HG03521 (cell line): ENCODE measurements around the gene TTC28.

Experiments used
- ATAC-seq: cut with Tn5 transposase; IDR thresholded peaks from one replicate; pipeline ENCODE4 v1.9.1; 2021; ENCODE audit warnings: mild to moderate bottlenecking, moderate library complexity; ENCODE audit not compliant: unreplicated experiment

Gene TTC28

DNA sequence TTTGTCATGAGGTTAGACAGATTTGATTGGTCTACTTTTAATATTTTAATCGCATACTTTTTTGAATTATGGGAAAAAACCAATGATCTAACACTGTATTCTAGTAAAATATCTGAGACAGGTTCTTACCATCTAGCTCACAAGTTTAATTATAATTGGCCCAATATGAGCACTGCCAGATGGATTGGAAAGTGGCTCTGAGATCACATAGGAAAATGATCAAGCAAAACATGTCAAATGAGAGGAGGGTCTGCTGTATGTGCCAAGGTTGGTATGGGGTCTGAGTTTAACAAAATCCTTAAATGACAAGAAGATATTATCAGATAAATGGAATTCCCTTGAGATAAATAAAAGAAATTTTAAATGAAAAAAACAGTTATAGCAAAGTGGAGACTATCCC is 264.7 kb downstream of the TTC28 start:
- ATAC-seq = no peak

DNA sequence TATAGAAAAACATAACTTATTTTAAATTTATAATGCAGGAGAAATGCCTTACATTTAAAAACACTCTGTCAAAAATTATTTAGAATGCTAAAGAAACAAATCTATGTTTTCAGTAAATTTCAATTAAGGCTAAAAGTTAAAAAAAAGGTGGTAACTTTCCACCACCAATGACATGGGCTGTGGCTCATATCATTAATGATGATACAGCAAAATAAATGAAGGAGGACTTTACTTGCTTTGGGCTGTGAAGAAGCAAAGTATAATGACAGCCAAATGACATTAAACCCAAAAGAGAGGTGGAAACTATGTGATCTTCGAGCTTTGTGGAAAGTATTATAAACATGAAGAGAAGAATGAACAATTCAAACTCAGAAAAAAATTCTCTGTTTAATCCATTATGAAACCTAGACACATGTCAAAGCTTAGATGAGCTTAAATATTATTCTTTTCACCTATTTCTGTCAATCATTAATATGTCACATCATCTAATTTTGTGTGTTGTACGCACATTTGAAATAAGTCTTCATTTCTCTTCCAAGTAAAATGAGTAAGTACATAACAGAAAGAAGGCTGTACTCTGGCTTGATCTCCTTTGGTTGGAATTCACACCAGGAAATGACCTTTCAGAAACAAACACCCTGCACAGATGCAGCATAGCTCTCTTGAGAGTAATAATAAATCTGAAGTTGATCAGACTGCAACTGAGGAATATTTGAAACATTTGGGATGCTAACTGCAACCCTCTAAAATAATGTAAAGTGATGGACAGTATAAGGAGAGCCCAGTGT is 265.8 kb downstream of the TTC28 start:
- ATAC-seq = no peak

DNA sequence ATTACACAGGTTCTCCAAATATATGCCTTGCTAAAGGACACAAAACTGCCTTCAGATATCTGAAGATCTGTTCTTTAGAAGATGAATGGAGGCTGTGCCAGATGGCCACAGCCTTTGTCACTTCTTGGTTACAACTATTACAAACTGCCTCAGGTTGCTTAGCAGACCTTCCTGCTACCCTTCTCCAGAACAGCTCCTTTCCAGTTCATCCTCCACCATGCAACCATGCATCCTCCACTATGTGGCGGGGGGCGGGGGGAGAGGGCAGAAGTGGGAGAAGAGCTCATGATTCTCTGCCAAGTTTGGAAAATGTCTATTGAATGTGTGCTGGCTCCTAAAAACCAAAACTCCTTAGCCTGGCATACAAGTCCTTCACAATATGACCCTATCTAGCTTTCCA is 267.5 kb downstream of the TTC28 start:
- no peak for ATAC-seq

DNA sequence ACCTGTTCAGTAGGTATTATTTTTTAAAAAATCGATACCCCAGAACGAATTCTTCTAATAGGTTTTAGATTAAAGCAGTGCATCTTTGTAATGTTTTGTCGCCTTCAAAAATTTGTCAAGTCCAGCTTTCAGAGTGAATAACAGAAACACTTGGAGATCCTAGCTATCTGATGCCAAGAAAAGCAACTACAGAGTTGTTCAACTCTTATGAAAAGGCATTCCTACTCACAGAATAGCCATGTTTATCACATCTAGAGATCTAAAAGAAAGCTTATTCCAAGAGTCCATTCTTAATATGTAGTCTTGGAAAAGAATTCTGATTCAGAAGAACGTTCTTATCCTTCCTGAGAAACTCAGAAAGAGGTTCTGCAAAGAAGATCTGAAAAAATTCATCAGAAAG is 268.5 kb downstream of the TTC28 start:
- ATAC-seq = no peak

DNA sequence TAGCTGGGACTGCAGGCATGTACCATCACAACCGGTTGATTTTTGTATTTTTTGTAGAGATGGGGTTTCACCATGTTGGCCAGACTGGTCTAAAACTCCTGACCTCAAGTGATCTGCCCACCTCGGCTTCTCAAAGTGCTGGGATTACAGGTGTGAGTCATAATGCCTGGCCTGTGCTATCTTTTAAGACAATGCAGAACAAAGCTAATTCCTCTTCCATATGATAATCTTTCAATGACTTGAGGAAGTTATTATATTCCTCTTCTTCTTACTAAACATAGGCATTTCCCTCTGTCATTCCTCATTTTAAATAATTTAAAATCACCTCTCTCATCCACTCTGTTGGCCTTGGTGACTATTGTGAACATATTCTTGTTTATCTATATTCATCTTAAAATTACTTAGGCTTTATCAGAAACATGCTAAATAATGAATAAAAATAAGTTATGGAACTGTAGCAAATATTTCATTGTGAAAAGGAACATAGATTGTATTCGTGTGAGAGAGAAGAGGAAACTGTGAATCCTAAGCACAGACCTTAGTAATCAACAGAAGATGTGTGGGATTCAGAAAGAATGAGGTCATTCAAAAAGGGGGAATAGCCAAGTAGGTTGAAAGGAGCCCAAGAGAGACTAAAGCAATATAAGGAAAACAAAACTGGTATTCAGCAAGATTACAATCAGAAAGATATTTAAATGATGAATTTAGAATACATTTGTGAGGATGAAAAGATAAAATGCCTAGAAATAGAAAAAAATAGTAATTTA is 269.4 kb downstream of the TTC28 start:
- ATAC-seq = no peak

DNA sequence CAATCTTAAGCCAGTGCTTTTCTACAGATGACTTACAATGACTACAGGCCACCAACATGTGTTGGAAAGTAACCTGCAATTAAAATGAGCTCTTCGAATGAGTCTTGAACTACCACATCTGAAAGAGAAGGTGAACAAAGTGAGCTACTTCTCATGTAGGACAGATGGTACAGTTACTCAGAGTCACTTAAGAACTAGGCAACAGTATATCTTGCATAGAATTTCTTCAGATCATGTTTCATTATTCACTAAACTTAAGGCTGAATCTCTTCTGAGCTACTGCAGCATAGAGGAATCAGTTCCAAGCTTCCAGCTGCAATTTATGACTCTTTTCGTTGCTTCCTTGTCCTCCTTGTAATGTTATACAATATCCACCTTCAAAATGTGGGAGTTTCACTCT is 270.9 kb downstream of the TTC28 start:
- ATAC-seq = no peak

DNA sequence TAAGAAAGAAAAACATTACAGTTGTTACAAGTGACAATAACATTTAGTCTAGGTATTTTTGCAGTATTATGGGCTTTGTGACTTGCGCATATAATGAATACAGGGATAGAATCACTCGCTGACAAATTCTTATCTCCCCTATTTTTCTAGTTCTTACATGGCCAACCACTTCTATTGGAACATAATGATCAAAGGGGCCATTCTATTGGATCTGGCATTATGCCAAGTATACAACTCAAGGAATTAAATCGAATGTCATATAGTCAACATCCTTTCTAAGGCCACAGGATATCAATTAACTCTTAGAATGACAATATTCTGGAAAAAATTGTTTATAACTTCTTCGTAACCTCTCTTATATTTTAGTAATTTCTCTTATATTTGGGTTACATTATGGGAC is 272.0 kb downstream of the TTC28 start:
- ATAC-seq = no peak

DNA sequence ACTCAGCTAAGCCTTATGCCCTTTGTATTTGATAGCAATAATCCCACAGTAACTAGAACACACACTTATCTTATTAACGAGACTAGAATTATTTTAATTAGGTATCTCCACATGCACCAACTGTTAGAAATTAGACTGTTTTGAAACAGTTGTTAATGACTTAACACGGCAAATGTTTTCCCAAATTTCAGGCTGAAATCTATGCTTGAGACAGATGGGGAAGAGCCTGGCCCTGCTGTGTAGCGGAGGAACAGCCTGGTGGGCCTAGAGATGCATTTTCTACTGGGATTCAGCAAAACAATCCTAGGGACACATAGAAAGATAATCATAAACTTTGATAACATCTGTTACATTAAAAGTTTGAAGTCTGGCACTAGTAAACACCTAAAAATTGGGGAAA is 273.4 kb downstream of the TTC28 start:
- no peak for ATAC-seq

DNA sequence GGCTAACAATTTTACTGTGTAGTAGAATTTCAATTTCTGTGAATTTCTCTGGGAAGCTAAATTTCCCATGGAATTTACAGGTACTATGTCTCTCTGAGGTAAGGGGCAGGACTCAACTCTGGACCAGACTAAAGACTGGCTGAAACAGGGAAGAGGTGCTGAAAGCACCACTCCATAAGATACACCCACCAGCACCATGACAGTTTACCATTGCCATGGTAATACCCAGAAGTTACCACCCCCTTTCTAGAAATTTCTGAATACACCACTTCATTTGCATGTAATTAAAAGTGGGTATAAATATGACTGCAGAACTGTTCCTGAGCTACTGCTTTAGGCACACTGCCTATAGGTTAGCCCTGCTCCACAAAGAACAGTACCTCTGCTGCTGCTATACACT is 274.1 kb downstream of the TTC28 start:
- no peak for ATAC-seq

DNA sequence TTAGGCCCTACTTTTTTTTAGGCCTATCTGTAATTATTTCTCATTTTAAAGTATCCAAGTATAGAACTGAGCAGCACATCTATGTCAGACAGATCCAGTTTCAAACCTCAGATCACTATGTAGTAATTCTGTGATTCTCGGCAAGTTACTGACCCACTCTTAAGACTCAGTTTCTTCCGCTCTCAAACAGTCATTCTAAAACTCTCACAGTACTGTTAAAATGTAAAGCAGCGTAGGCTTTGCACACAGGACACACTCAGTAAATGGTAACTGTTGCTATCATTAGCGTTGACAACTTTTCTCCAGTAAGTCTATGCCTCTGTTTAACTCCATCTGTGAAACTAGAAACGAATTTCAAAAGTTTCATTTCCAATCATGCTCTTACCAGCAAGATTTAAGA is 277.1 kb downstream of the TTC28 start:
- ATAC-seq = no peak

DNA sequence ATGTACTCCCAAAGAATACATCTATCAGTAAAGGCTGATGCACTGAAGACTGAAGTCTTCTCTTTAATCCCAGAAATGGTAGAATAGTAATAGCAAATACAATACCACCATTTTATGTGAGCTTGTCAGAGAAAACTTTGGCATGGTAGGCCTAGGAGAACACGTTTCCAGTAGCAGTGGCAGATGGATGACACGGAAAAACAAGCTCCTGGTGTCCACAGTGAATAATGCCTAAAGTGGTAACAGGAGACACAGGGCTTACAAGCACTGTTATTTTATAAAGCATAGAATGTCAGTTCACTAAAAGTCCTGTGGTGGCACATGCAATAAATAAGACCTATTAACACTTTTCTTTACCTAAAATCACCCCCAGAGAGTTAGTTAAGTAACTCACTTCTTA is 277.6 kb downstream of the TTC28 start:
- ATAC-seq = no peak

DNA sequence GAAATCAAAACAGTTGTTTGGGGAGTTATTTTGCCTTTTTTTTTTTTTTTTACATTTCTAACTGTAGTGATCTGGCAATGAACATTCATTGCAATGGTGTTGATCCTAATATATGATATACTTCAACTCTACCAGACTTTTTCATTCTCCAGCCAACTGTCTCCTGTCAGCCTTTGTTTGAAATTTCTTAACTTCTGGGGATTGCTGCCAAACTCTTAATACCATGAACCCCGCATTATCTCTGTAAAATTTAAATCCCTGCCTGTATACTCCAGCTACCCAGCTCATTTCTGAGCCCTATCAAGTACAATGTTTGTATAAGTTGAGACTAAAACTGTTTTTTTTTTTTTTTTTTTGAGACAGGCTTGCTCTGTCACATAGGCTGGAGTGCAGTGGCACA is 280.7 kb downstream of the TTC28 start:
- ATAC-seq = no peak

DNA sequence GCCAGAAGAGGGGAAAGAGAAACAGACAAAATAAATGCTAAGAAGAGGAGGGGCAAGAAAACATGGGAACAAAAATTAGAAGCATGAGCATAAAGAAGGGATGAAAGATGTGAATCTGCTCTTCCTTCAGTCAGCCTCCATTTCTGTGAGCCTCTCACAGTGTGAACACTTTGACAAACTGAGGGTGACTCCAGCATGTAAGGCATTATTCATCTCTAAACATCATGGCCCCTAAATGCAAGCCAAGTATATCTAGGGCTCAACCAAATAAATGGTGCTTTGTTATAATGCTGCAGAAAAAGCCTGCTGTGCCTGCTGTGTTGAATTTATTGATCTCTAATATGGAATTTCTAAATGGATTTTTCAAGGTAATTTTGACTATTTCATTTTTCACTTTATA is 281.3 kb downstream of the TTC28 start:
- no peak for ATAC-seq

DNA sequence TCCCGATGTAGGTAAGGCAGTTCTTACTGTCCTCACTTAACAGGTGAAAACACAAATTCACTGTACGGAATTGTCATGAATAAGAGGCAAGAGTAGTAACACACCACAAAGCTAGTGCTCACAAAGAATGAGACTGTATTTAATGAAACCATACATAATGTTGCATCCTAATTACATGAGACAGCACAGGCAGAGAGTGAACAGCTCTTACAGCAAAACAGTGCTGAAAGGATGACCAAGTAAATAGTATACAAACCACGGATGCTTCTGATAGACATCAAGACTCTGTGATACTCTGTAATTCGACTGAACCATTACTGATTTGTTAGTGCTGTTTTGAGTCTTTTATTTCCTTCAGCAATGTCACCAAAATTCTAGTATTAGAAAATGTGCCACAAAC is 282.3 kb downstream of the TTC28 start:
- no peak for ATAC-seq

DNA sequence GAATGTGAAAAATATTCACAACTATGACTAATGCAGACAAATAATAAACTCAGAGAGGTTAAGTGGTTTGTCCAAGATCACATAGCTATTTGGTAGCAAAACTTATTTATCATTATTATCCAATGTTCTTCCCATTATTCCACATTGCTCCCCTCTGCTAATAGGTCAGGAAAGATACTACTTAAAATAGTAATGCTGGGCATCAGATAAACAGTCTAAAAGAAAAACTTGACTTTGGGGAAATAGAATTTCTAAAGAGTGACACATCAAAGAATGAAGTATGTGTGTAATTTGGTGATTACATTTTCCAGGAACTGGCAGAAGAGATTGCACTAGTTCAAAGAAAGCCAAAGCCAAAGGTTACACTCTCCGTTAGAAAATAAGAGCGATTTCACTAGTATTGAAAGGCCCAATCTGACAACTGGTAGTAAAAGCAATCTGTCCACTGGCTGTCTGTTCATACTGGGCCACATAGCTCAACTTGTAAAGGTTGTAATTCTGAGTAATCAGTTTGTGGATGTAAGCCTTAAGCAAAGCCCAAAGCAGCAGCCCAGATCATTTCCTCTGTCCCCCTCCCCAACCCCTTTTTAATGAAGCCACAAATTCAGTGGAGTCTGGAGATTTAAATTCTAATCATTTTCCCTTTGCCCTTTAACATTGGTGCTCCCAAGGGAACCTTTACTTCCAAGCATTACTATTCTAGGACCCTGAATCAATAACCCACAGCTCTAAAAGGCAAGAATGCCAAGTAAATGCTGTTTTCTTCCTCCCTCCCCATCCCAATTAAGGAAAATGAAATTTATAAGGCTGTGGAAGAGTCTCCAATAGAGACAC is 283.5 kb downstream of the TTC28 start:
- ATAC-seq = no peak

DNA sequence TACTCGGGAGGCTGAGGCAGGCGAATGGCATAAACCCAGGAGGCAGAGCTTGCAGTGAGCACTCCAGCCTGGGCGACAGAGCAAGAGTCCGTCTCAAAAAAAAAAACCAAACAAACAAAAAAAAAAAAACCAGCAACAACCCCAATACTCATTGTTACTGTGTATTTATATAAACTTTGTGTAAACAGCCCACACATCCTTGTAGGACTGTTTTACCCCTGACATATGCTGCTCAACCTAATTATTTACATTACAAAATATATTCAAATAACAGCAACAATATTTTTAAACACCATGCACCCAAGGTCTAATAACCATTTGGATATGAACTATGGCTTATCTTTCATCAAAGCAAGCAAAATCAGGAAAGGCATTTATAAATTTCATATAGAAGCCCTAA is 284.1 kb downstream of the TTC28 start:
- ATAC-seq = no peak

DNA sequence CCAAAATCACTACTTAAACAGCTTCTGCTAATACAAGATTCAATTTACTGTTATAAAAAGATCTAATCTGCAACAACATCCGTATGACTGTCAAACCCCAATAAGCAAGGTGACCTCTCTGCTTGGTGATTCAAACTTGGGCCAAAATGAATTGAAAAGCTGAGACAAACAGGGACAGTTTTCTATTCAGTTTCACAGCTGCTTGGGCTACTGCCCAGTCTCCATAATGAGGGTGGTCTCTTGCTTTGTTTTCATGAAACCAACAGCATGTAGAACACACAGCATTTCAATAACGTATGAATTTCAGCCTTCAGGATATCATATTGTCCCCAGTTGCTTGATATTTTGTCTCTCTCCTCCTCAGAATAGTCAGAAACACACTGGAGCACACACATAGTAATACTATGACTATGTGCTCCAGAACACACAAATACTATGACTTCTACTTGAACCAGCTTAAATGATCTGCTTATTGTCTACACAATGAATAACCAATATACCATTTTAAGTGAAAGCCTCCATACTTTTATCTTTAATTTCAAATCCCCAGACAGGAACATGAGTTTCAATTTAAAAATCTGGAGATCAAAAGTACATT is 285.0 kb downstream of the TTC28 start:
- ATAC-seq = no peak

DNA sequence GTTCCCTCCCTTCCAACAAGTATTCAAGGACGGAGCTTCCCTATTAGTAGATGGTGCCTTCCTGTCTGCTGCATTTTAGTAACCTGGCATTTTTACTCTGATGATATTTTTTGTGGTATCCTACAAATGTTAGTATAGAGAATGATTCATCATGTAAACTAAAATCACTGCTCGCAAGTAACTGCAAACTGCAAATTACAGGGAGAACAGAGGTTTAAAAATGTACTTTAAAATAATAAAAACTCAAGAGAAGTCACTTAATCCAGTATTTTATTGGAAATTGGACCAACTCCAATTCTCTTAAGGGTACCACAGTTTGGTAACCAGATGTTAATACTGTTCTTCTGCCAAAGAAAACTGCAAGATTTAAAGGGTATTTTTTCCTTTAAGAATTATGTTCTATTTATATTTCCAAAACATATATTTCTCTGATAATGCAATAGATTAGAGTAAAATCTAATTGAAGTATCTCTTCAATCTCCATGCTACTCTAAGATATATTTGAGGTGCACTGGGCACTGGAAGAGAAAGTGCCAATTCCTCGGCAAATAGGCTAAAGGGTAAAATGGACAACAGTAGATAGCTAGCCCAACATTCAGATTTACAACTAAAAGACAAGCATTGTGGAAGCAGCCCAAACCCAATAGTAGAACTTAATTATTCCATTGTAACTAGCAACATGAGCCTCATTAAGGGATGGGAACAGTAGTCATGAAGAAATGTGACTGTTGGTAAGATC is 298.0 kb downstream of the TTC28 start:
- no peak for ATAC-seq

DNA sequence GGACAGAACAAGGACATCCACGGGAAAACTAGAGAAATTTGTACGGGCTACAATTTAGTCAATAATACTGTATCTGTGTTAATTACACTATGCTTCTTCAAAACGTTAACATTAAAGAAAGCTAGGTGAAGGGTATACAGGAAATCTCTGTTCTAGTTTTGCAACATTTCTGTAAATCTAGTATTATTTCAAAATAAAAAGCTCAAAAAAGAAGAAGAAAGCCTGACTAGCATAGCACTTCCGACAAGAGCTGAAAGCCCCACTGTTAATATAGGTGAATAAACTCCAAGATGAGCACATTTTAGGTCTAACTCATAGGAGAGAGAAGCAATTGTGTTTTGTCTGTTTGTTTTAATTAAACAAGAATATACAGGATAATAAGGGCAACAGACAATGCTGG is 299.7 kb downstream of the TTC28 start:
- no peak for ATAC-seq

DNA sequence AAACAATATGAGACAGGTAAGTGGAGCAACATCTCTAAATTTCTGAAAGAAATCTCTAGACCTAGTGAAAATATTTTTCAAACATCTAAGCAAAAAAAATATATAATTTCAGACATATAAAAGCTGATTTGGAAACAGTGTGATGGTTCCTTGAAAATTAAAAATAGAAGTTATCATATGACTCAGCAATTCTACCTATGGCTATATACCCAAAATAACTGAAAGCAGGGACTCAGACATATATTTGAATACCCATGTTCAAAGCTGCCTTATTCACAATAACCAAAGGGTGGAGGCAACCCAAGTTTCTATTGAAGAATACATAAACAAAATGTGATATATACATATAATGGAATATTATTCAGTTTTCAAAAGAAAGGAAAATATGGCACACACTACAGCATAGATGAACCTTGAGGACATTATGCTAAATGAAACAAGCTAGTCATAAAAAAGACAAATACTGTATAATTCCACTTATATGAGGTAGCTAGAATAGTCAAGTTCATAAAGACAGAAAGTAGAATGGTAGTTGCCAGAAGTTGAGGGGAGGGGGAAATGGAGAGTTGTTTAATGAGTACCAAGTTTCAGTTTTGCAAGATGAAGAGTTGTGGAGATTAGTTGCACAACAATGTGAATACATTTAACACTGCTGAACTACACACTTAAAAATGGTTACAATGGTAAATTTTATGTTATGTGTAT is 300.4 kb downstream of the TTC28 start:
- no peak for ATAC-seq
